ENCODE results near the gene SLC26A9. TPM values are rescaled to one million over a fixed set of nuclear protein-coding genes. Genes with fewer than 3 reads are reported as not detected.

Gene SLC26A9
- total RNA-seq, 4 donors from 2014 or later, result not detected

- DNase-seq, result peak; percentile 45 to 70
- H3K4me3 ChIP-seq, result no peak overlapping the region
- no peaks in the 10 kb centered on the region for H3K4me1 ChIP-seq
- no peak overlapping the region for H3K27ac ChIP-seq
- no peaks in the 10 kb centered on the region for H3K9me3 ChIP-seq
- no peaks in the 10 kb centered on the region for H3K27me3 ChIP-seq
- TF ChIP-seq CTCF (IDR thresholded peaks at IDR 0.05), result peak; percentile 80 to 95 (median 87)
- TF ChIP-seq POLR2A (IDR thresholded peaks at IDR 0.05), result no peak
- intact Hi-C loops (cut with DNase I; ENCODE audit: low total_unique reads), result loop anchor here (5.0 kb wide), 1 partner anchor 185 kb away; no protein-coding TSS in a partner anchor
- H3K36me3 ChIP-seq, result no peaks in the 10 kb centered on the region
These were observed 34.3 kb upstream of the SLC26A9 start for GRCh38 chr1:205977402-205978014.

DNA sequence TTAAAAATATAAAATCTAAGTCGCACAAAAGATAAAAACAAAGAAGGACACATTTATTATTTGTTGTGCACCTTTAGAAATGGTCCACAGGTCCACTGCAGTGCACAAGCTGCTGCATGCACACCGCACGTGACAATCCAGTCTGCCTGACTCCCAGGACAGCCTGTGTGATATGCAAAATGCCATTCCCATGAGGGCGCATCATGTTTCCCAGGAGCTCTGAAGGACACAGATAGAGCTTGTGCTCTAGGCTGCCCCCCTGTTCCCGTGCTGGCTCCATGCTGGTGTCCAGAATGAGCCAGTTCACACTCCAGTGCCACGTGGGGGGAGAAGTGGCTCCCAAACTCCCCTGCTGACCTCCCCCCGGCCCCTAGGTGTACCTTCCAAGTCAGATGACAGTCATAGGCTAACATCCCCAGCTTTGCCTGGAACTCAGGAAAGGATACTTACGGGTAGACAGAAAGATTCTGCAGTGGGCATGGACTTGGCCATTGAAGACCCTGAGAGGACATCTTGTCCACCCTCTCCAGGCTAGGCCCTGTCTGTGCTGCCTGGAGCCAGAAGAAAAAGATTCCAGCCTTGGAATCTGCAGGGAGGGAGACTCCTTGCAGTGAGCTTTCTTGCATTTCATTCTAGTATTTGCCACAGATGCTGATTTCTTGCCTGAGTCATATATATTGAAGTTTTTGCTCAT lies 33.6 kb upstream of the SLC26A9 start:
- Histone ChIP-seq H3K36me3 (no peaks in the 10 kb centered on the region), H3K4me3 (no peak overlapping the region), H3K27ac (no peak overlapping the region), H3K27me3 (no peaks in the 10 kb centered on the region), H3K4me1 (no peaks in the 10 kb centered on the region), H3K9me3 (no peaks in the 10 kb centered on the region)
- no peak for DNase-seq
- intact Hi-C loops (cut with DNase I; ENCODE audit: low total_unique reads), result loop anchor here (5.0 kb wide), 1 partner anchor 185 kb away; no protein-coding TSS in a partner anchor
- TF ChIP-seq POLR2A (IDR thresholded peaks at IDR 0.05) (no peak), CTCF (IDR thresholded peaks at IDR 0.05) (no peak)

GRCh38 chr1:205976036-205976435 lies 32.8 kb upstream of the SLC26A9 start:
- no peaks in the 10 kb centered on the region for H3K27me3 ChIP-seq
- H3K27ac ChIP-seq, result no peak overlapping the region
- H3K4me3 ChIP-seq, result no peak overlapping the region

GRCh38 chr1:205975387-205975998 lies 32.2 kb upstream of the SLC26A9 start:
- H3K4me1 ChIP-seq, result no peaks in the 10 kb centered on the region
- TF ChIP-seq POLR2A (IDR thresholded peaks at IDR 0.05) (no peak), CTCF (IDR thresholded peaks at IDR 0.05) (no peak)
- H3K27me3 ChIP-seq, result no peaks in the 10 kb centered on the region
- DNase-seq, result no peak
- intact Hi-C loops (cut with DNase I; ENCODE audit: low total_unique reads), result loop anchor here (5.0 kb wide), 1 partner anchor 183 kb away; no protein-coding TSS in a partner anchor
- no peak overlapping the region for H3K27ac ChIP-seq
- no peaks in the 10 kb centered on the region for H3K9me3 ChIP-seq
- H3K4me3 ChIP-seq, result no peak overlapping the region
- H3K36me3 ChIP-seq, result no peaks in the 10 kb centered on the region

More at GRCh38 chr1:205976036-205976435, 32.8 kb upstream of the SLC26A9 start:
- H3K36me3 ChIP-seq, result no peaks in the 10 kb centered on the region
- TF ChIP-seq POLR2A (IDR thresholded peaks at IDR 0.05), result no peak
- TF ChIP-seq CTCF (IDR thresholded peaks at IDR 0.05), result no peak
- H3K4me1 ChIP-seq, result no peaks in the 10 kb centered on the region
- DNase-seq, result no peak
- H3K9me3 ChIP-seq, result no peaks in the 10 kb centered on the region
- intact Hi-C loops (cut with DNase I; ENCODE audit: low total_unique reads), result loop anchor here (5.0 kb wide), 1 partner anchor 184 kb away; no protein-coding TSS in a partner anchor

GRCh38 chr1:205974712-205975111 lies 31.5 kb upstream of the SLC26A9 start:
- TF ChIP-seq CTCF (IDR thresholded peaks at IDR 0.05), result no peak
- TF ChIP-seq POLR2A (IDR thresholded peaks at IDR 0.05), result no peak
- Histone ChIP-seq H3K4me1 (no peaks in the 10 kb centered on the region), H3K27me3 (no peaks in the 10 kb centered on the region), H3K4me3 (no peak overlapping the region), H3K27ac (no peak overlapping the region), H3K9me3 (no peaks in the 10 kb centered on the region), H3K36me3 (no peaks in the 10 kb centered on the region)
- intact Hi-C loops (cut with DNase I; ENCODE audit: low total_unique reads), result loop anchor here (5.0 kb wide), 1 partner anchor 182 kb away; no protein-coding TSS in a partner anchor
- no peak for DNase-seq
